ENCODE results near the gene HSPA12B. TPM values are rescaled to one million over a fixed set of nuclear protein-coding genes. Genes with fewer than 3 reads are reported as not detected.
A peak's percentile ranks its signal among the peaks of the same experiment; 100 is the strongest.

Gene HSPA12B
- total RNA-seq, 1 experiment from 2014 or later = 2.7 TPM

- no peak for DNase-seq
- peaks cover 2% of the 10 kb centered on the region; the same call in 1 of the 2 replicates for H3K4me1 ChIP-seq (ENCODE audit: insufficient read depth, low read length)
- H2BK12ac ChIP-seq (ENCODE audit: insufficient read length, low read depth, low read length) = no peak overlapping the region
- H3T11ph ChIP-seq (ENCODE audit: low read length) = no peak overlapping the region
- no peaks in the 10 kb centered on the region for H3K79me1 ChIP-seq (ENCODE audit: insufficient read depth, low read depth, low read length, poor library complexity, severe bottlenecking)
- no CpG with 5 or more reads among the region's 13 CpGs for WGBS (ENCODE audit: extremely low coverage, insufficient read length, low lambda C conversion rate)
- Mint-ChIP-seq H3K36me3 (ENCODE audit: insufficient read depth in 1 of 3, low read depth in 3 of 3) (peaks cover 8 to 23% (median 17%) of the 10 kb centered on the region in 3 experiments; a peak in 6 of 7 replicates), H3K27ac (no peak overlapping the region), H3K9me3 (no peaks in the 10 kb centered on the region), H3K27me3 (ENCODE audit: low read depth) (peaks cover 42% of the 10 kb centered on the region), H3K4me1 (peaks cover 7 to 14% of the 10 kb centered on the region in 2 experiments; a peak in 3 of 4 replicates), H3K4me3 (peak overlapping the region; percentile 49 to 73)
- no peak overlapping the region for H3K18ac ChIP-seq (ENCODE audit: insufficient read length, low read depth, low read length)
- peak overlapping the region; percentile 50 for H3K4me2 ChIP-seq (ENCODE audit: insufficient read depth, insufficient read length, low read length)
- no peak overlapping the region for H4K8ac ChIP-seq (replicated peaks; ENCODE audit: insufficient read length, low read depth, low read length)
- H2BK15ac ChIP-seq (ENCODE audit: low read depth, low read length) = no peak overlapping the region
- peaks cover 13% of the 10 kb centered on the region for H3K27me3 ChIP-seq (ENCODE audit: insufficient read depth, low read length)
- H4K91ac ChIP-seq (ENCODE audit: insufficient read length, low read depth, low read length) = no peak overlapping the region
- H4K20me1 ChIP-seq (ENCODE audit: control insufficient read depth, insufficient read depth, insufficient read length) = no peaks in the 10 kb centered on the region
- H3K9ac ChIP-seq (ENCODE audit: extremely low read depth, insufficient read length, low read length) = no peak overlapping the region
- peaks cover 19% of the 10 kb centered on the region for H3K23me2 ChIP-seq (ENCODE audit: insufficient read length, low read depth, low read length, poor library complexity, severe bottlenecking)
- H3K79me2 ChIP-seq (ENCODE audit: insufficient read depth, low read length) = no peaks in the 10 kb centered on the region
- no peak overlapping the region for H2BK5ac ChIP-seq (ENCODE audit: insufficient read length, low read length)
- H2AK5ac ChIP-seq (ENCODE audit: insufficient read length, low read length) = no peak overlapping the region
- no peak overlapping the region for H3K23ac ChIP-seq (ENCODE audit: insufficient read length, low read depth, low read length)
- no peaks in the 10 kb centered on the region for H3K9me3 ChIP-seq (ENCODE audit: control insufficient read depth, low read depth, low read length)
- H2BK120ac ChIP-seq (ENCODE audit: low read depth, low read length, poor library complexity, severe bottlenecking) = no peak overlapping the region
- H2AFZ ChIP-seq (ENCODE audit: low read length) = no peak overlapping the region
- no peak overlapping the region for H3K14ac ChIP-seq (ENCODE audit: insufficient read depth, low read length)
- no peak overlapping the region for H4K5ac ChIP-seq (ENCODE audit: insufficient read length, low read depth, low read length)
- H3K4ac ChIP-seq (ENCODE audit: low read depth, low read length) = no peak overlapping the region
- no peak overlapping the region for H3K27ac ChIP-seq (ENCODE audit: insufficient read length, low read depth, low read length)
- TF ChIP-seq CTCF (conservative IDR thresholded peaks at IDR 0.05) = no peak
- H2BK20ac ChIP-seq (ENCODE audit: low read depth, low read length, poor library complexity, severe bottlenecking) = no peak overlapping the region
- H3K56ac ChIP-seq (ENCODE audit: insufficient read length, low read depth, low read length) = no peak overlapping the region
Observed at GRCh38 chr20:3752386-3752759, 19.9 kb downstream of the HSPA12B start.

Data from H9 (cell line).